C1 segment of cervical spinal cord (tissue), 14 donors: ENCODE data around the gene SERPIND1.
A peak's percentile ranks its signal among the peaks of the same experiment; 100 is the strongest.
"Not testable (repeated sequence)": the region's sequence is repeated elsewhere in the genome, so short reads cannot be mapped to it uniquely, and the experiment has no call there.

Source experiments
- DNase-seq, 14 donors: peaks; one replicate each; lab custom pipeline; 2025; lab: John Stamatoyannopoulos, UW

The SERPIND1 gene, protein sequence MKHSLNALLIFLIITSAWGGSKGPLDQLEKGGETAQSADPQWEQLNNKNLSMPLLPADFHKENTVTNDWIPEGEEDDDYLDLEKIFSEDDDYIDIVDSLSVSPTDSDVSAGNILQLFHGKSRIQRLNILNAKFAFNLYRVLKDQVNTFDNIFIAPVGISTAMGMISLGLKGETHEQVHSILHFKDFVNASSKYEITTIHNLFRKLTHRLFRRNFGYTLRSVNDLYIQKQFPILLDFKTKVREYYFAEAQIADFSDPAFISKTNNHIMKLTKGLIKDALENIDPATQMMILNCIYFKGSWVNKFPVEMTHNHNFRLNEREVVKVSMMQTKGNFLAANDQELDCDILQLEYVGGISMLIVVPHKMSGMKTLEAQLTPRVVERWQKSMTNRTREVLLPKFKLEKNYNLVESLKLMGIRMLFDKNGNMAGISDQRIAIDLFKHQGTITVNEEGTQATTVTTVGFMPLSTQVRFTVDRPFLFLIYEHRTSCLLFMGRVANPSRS

DNA sequence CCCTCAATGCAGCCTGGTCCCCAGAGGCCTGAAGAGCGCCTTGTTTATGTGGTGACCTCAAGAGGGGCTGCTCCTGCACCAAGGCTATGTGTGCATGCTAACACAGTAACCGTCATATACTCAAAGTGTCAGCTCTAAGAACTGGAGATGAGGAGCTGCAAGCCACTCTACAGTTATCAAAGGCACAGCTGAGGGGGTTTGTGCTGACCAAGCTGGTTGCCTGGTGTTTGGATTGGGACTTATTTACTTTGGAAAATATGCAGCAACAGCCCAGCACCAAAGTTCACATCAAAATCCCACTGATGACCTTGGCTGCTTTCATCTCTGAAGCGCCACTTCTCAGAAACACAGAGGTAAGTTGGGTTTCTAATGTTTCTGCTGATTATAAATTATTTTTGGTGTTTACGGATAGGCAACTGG, at the start of gene SERPIND1:
TSS of gene SERPIND1 (plus strand) at position 321 of the 420 bp plus-strand sequence. CDS start 5,200 bp downstream, outside the sequence.
- no peak for DNase-seq

DNA sequence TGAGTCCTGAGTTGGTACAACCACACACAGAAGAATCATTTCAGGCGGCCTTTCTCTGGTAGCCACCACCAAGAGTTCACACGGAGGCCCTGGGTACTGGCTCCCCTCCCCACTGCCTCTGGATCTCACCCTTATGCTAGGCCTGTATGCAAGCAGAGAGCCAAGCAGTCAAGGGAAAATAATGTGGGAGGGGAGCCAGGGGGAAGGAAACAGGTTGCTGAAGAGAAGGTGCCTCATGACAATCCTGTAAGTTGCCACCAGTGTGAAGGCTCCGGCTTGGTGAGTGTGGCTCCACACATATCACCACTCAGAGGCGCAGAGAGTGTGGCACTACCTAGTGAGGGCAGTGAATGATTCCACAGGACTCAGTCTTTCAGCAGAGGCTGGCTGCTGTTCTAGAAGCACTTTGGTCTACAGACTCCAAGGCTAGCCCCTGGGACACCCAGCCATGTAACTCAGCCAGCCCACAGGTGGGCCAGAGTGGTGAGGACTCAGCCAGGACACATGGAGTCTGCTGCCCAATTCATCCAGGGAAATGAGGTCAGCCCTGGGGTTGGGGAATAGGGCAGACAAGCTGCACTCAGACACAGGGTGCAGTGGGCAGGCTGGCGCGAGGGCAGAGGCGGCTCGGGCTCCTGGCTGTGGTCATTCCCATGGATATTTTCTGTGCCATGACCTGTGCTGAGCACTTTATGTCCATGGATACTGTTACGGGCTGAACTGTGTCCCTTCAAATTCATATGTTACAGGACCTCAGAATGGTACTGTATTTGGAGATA, 49.0 kb upstream of the SERPIND1 start:
- peak in 1 of 14 donors; percentile 41 for DNase-seq

DNA sequence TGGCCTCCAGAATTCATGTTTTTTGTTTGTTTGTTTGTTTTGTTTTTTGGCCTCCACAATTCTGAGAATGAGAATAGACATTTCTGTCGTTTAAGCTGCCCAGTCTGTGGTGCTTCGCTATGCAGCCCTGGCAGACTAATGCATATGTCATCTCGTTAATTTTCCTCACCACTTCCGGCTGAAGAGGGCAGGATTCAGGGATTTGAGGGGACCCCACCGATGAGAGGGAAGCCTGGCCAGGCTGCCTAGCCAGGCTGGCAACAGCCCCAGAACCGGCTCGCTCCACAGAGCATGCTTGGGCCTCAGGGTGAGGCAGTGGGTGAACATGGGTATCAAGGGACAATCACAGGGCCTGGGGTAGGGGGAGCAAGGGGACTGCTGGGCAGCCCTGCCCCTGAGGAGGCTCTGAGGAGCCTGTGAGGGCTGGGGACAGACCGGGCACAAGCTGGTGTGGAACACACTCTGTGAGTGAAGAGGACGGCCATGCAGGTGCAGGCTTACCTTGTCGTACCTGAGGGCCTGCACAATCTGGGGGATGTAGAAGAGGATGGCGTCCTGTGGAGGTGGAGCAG, 47.8 kb upstream of the SERPIND1 start:
- DNase-seq, result no peak

DNA sequence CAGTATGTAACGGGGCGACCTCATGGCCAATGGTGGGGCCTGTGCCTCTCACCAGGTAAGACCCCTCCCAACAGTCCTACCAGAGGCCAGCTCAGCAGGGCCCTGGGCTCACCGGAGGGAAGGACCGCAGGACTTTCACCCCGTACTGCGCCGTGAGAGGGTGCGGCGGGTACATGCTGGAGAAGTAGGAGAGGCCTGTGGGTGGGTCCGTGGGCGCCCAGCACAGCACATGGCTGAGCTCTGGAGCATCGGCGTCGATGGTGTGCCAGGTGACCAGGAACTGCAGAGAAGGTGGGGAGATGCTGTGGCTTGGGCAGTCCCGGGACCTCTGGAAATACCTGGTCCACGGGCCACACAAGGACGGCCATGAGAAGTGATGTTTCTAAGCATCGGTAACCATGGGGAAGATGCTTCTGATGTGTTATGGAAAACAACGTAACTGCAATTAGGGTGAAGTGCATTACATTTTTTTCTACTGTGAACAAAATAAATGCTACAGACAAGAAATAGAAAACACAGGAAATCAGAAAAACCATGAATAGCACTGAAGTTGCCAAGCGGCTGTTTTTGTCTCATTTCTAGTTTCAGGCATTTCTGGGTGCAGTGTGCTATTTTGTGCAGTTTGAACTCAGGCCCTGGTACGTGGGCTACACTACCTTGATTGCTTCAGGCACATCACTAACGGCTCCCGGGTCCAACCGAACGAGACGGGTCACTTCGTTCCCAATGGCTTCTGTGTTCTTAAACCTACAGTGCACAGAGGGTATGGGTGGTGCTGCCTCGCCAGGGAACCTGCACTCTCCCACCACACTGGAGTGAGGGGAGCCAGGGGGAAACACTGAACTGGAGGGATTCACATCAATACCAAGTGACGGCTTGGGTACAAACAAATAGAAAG, 46.5 kb upstream of the SERPIND1 start:
- DNase-seq, result no peak

DNA sequence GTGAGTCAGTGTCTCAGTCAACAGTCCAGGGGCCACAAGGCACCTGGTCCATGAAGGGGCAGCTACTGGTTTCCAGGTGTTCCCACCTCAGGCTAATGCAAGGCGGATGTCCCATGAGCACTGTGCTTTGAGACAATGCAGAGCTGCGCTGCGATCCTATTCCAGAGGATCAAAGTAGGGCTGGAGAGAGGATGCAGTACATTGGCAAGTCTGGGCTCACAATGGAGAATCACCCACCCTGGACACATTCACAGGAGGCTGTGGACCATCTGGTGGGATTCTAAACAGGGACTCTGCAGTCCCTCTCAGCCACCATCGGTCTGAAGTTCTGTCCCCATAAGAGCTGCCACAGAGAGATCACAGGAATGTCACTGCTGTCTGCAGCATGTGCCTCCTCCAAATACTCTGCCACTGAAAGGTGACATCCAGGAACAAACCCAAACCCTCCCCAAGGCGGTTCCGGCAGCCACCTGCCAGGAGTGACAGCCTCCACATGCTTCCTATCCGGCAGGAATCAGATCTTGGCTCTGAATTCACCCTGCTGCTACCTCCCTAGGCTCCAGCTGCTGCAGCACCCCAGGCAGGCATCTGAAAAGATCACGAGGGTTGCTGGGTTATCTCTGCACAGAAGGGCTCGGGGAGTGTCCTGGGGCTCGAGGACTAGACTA, 45.3 kb upstream of the SERPIND1 start:
- DNase-seq, result peak in 1 of 14 donors; percentile 76

DNA sequence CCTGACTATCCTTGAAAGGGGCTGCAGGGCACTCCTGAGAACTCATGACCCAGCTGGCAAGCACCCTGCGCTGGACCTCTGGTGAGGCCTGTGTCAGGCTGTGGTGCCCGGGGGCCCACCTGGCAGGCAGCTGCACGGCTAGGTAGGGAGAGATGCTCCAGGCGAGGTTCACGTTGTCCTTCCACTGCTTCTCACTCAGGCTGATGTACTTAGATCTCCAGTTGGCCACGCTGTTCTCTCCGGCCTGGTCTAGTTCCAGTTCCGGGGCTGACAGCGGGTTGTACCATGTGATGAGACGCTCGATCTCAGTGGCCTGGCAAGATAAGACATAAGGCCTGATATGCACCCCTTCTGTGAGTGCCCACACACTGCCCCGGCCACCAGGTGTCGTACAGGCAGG, 44.7 kb upstream of the SERPIND1 start:
- DNase-seq, result peak in 1 of 14 donors; percentile 81

DNA sequence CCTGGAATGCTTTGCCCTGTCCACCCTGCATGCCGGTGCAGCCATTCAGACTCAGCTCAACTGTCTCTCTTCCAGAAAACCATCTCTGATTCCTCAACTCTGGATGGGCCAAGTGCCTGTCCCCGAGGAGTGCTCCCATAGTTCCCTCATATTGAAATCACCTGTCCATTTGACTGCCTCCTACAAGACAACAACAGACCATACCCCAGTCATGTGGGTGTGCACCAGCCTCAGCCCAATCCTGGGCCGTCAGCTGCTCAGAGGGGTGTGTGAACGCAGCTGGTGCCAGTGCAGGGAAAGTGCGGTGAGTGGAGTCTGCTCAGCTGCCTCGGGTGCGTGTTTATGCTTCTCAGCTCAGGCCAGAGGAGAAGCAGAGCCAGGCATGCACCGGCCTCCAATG, 41.5 kb upstream of the SERPIND1 start:
- not testable (repeated sequence) for DNase-seq

DNA sequence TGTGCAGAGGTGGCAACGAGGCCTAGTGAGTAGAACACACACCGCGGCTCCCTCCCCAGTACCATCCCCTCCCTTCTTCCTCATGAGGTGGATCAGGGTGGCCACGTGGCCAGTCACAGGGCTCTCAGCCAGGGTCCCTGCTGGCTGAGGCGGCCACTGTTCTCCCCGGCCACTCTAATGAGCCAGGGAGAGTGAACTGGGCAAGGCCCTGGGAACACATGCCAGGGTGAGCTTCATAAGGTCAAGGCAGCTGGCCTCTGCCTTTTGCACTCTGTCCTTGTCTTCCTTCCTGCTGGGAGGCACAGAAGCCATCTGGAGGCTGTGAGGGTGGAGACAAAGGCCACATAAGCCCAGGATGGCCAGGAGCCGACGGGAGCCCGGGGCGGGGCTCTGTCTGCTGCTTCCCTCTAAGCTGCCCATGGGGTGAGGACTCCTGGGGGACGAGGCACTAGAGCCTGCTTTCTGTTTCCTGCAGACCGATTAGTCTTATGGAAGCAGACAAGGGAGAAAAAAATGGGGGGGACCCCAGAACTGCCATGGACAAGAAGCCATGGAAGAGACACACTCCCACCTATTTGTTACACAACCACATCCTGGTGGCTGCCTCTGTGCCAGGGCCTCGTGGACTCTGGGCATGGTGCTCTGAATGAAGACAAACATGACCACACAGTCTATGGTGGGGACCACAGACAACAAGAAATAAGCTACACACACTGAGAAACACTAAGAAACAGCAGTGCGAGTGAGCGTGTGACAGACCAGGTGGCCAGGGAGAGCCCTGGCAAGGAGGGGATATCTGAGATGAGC, 38.4 kb upstream of the SERPIND1 start:
- DNase-seq, result peak in 1 of 14 donors; percentile 29

DNA sequence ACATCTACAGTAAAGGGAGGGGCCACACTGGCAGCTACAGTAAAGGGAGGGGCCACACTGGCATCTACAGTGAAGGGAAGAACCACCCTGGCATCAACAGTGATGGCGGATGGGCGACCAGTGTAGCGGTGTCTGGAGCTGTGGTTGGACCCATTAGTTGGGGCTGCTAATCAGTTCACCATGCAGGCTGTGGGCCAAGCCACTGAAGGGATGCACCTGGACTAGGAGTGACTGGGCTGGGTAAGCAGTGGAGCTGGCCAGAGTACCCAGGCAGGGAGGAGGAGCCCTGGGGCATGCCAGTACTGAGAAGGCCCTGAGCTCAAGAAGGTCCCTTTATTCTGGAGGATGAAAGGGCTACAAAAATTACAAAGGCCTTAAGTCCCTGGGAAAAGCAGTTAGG, 37.0 kb upstream of the SERPIND1 start:
- peak in 1 of 14 donors; percentile 40 for DNase-seq

DNA sequence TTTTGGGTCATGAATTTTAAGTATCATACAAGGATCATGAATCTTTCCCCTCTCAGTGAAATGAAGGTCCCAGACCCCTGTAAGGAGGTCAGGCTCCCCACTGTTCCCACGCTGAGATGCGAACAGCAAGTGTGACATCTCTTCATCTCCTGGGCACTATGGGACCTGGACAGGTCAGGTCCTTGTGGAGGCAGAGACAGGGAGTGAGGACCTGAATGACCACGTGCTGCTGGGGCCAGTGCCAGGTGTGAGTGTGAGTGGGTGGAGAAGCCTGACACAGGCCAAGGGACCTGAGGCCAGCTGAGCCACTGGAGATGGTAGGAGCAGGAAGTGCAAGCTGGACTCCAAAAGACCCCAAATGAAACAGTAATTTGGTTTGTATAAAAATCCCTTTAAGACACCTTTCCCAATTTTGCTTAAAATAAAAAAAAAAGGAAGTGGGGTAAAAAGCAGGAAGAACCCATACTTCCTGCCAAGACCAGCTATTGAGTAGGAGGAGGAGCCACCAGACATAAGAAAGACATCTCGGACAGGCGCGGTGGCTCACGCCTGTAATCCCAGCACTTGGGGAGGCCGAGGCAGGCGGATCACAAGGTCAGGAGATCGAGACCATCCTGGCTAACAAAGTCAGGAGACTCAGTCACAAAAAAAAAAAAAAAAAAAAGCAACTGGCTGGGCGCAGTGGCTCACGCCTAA, 35.4 kb upstream of the SERPIND1 start:
- no peak for DNase-seq

DNA sequence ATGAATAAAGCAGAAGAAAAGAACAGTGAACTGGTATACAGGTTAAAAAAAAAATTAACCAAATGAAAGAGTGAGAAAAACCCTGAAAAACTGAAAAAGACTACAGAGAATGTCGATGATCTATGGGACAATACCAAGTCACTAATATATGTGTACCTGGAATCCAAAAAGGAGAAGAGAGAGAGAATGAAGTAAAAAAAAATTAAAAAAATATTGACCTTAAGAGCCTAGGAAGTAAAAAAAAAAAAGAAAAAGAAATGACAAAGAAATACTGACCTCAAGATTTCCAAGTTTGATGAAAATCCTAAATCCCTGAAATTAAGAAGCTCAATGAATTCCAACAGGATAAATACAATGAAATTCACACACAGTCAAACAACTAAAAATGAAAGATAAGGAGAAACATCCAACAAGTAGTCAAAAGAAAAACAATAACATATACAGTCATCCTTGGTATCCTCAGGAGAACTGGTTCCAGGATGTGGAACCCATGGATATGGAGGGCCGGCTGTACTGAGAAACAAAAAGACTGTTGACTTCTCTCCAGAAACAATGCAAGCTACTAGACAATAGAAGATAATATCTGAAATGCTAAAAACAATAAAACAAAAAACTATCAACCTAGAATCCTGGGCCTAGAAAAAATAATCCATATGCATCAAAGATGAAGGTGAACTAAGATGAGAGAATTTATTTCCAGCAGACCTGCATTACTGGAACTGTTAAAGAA, 33.5 kb upstream of the SERPIND1 start:
- no peak for DNase-seq

DNA sequence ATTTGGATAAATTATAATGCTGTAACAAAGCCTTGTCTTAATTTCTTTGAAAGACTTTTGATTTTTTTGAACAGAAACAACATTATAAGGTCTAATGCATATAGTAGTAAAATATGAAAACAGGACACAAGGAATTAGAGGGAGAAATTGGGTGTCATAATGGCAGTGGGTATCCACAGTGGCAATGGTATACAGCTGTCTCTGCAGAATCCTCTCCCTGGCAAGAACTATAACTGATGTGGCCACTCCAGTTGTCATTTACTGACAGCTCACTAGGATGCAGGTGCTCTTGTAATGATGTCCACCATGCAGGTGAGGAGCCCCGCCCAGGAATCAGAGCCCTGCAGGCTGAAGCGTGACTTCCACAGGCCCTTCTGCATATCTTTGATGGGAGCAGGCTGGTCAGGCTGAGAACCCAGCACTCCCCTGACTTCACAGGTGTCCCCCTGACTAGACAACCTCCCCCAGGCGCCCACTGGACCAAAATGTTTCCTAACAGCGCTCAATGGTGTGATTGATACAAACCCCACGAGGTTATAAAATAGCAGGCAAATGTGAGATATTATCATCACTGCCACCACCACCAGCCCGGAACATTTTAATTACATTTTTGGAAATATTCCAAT, 32.8 kb upstream of the SERPIND1 start:
- DNase-seq, result no peak

DNA sequence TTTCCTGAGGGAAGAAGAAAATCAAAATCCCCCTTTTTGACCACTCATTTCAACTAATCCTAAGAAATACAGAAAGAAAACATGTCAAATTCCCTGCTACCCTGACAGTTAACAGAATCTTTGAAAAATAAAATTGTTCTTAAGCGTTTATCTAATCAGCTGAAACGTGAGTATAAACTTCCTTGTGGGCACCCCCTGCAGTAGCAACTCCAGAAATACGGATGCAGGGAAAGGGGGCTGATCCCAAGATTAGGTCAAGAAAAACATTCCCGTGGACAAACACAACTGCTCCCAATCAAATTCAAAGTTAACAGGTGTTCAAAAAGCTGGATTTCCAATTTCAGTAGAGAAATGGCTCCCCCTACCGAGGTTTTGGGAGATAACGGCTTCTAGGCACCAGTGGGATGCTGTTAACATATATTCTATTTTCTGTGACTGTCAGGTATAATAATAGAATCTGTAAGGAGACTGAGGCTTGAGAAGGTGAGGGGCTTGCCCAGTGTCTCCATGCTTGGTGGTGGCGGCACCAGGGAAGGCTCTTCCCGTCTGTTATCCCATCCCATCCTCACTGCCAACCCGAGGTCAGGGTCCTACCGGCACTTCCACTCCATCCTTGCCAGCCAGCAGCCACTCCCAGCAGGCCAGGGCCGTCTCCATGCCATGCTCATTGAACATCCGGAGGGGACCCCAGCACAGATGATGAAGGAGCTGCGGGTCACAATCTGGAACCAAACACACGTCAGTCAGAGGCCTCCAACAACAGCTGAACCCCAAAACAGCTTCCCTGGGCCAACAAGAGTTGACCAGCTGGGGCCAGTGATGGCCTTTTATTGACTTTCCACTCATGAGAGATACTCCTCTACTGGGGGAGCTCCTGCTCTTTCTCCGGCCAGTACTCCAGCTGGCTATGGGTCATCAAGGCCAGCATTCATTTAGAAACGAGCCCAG, 32.0 kb upstream of the SERPIND1 start:
- peak in 1 of 14 donors; percentile 5 for DNase-seq

DNA sequence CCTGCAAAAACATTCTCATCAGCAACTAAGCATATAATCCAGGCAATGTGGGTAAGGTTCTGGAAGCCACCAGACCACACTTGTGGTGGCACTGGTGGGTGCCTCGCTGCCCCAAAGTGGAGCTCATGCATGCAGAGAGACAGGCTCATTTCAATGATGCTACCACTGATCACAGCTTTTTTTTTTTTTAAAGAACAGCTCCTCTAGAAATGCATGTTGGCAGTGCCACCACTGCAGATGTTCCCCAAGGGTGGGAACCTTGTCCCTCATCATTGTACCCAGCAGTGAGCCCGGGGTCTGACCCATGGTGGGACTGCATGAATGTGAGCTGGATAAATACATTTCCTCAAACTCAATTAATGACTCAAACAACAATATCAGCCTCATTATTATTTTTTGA, 31.1 kb upstream of the SERPIND1 start:
- no peak for DNase-seq

DNA sequence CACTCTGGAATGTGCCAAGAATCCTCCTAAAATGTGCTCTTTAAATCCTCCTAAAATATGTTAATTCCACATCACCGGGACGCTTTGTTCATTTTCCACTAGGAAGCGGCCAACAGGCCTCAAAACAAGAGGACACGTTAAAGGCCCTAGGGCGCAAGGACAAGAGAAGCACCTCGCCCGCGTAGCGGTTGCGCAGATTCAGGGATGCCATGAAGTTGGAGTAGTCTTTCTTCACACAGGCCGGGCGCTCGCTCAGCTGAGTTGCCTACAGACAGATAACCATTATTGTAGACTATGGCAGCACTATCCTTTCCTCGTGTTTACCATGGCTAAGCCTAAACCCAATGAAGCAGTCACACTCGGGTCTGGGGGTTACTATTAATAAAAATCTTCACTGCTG, 29.5 kb upstream of the SERPIND1 start:
- no peak for DNase-seq

DNA sequence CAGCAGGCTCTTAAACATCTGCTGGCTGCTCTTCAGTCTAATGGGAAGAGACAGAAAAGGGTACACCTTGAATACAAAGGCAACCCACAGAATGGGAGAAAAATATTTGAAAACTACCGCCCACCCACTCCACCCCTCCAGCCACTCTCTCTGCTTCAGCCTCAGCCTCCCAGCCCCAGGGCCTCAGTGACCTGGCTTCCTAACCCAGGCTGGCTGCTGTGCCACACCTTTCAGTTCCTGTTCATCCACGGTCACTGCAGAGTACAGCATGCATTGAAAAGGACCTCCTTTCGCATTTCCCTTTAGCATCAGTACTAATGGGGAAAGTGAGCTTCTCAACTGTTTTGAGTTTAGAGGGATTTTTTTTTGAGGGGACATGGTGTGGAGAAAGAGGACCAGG, 28.8 kb upstream of the SERPIND1 start:
- no peak for DNase-seq
